Skin epidermis (tissue), 12 donors: ENCODE results near the gene AMOTL2.

Source experiments
- H3K27ac ChIP-seq, 21 experiments: fragments of 200-600 bp; sonication (generic) in 11 of 21; one replicate each; pipeline ENCODE4 v1.5.0; 2020; ENCODE audit warnings: mild to moderate bottlenecking in 3 of 21, inconsistent platforms in 2 of 21, moderate library complexity in 2 of 21
- H3K4me3 ChIP-seq, 7 experiments: fragments of 200-600 bp; sonication (generic) in 2 of 7; one replicate each; pipeline ENCODE4 v1.5.0; 2020; ENCODE audit warnings: inconsistent platforms in 2 of 7, mild to moderate bottlenecking in 2 of 7, moderate library complexity in 1 of 7

Gene AMOTL2

GRCh38 chr3:134326760-134327593 is 47.3 kb downstream of the AMOTL2 start:
- peak overlapping the region in 19 of 21 experiments; percentile 26 to 86 (median 72) for H3K27ac ChIP-seq
- no peak overlapping the region for H3K4me3 ChIP-seq

GRCh38 chr3:134326126-134326525 is 48.1 kb downstream of the AMOTL2 start:
- H3K27ac ChIP-seq, result peak overlapping the region in 14 of 21 experiments; percentile 0 to 86 (median 74)
- H3K4me3 ChIP-seq, result no peak overlapping the region

GRCh38 chr3:134325706-134326105 is 48.5 kb downstream of the AMOTL2 start:
- Histone ChIP-seq H3K4me3 (no peak overlapping the region), H3K27ac (peak overlapping the region in 14 of 21 experiments; percentile 1 to 86 (median 64))

GRCh38 chr3:134325061-134325705 is 49.1 kb downstream of the AMOTL2 start:
- H3K27ac ChIP-seq, result peak overlapping the region in 5 of 21 experiments; percentile 1 to 80 (median 53)

GRCh38 chr3:134323966-134324962 is 50.0 kb downstream of the AMOTL2 start:
- Histone ChIP-seq H3K27ac (peak overlapping the region in 2 of 21 experiments; percentile 8 to 53), H3K4me3 (no peak overlapping the region)

More at GRCh38 chr3:134325061-134325705, 49.1 kb downstream of the AMOTL2 start:
- no peak overlapping the region for H3K4me3 ChIP-seq

- Histone ChIP-seq H3K4me3 (no peak overlapping the region), H3K27ac (no peak overlapping the region)
Measured at GRCh38 chr3:134322286-134322685, 52.0 kb downstream of the AMOTL2 start.

- Histone ChIP-seq H3K27ac (peak overlapping the region in 2 of 21 experiments; percentile 54), H3K4me3 (no peak overlapping the region)
Measured at GRCh38 chr3:134320749-134321148, 53.5 kb downstream of the AMOTL2 start.

- H3K4me3 ChIP-seq, result no peak overlapping the region
- H3K27ac ChIP-seq, result no peak overlapping the region
Measured at GRCh38 chr3:134319931-134320330, 54.3 kb downstream of the AMOTL2 start.

- H3K27ac ChIP-seq, result peak overlapping the region in 3 of 21 experiments; percentile 31 to 57 (median 54)
Measured at GRCh38 chr3:134318166-134318565, 56.1 kb downstream of the AMOTL2 start.

GRCh38 chr3:134317106-134317947 is 56.9 kb downstream of the AMOTL2 start:
- Histone ChIP-seq H3K27ac (peak overlapping the region in 10 of 21 experiments; percentile 16 to 66 (median 45)), H3K4me3 (no peak overlapping the region)

More at GRCh38 chr3:134318166-134318565, 56.1 kb downstream of the AMOTL2 start:
- no peak overlapping the region for H3K4me3 ChIP-seq

- peak overlapping the region in 18 of 21 experiments; percentile 33 to 92 (median 56) for H3K27ac ChIP-seq
- H3K4me3 ChIP-seq, result no peak overlapping the region
Measured at GRCh38 chr3:134315286-134316106, 58.8 kb downstream of the AMOTL2 start.

- peak overlapping the region in 18 of 21 experiments; percentile 9 to 92 (median 78) for H3K27ac ChIP-seq
- H3K4me3 ChIP-seq, result no peak overlapping the region
Measured at GRCh38 chr3:134314588-134315285, 59.5 kb downstream of the AMOTL2 start.

- H3K27ac ChIP-seq, result peak overlapping the region in 20 of 21 experiments; percentile 53 to 92 (median 80)
- peak overlapping the region; percentile 13 to 42 (median 27) for H3K4me3 ChIP-seq
Measured at GRCh38 chr3:134313847-134314587, 60.2 kb downstream of the AMOTL2 start.

- peak overlapping the region; percentile 53 to 92 (median 79) for H3K27ac ChIP-seq
- H3K4me3 ChIP-seq, result peak overlapping the region; percentile 13 to 42 (median 27)
Measured at GRCh38 chr3:134312873-134313846, 61.1 kb downstream of the AMOTL2 start.
